ENCODE measurements around the gene STRIP1.

Gene STRIP1

GRCh38 chr1:110034451-110035235 lies at the start of gene STRIP1:
Gene STRIP1, plus strand, starts transcription at chr1:110034624. Its CDS starts 14 bp downstream, at chr1:110034638.
- DNase-seq (ENCODE audit: low read depth), result peak; percentile 82

GRCh38 chr1:109985247-109986053 lies 49.0 kb upstream of the STRIP1 start:
- no peak for DNase-seq (ENCODE audit: low read depth)

- DNase-seq (ENCODE audit: low read depth), result no peak
These were observed 48.4 kb upstream of the STRIP1 start for GRCh38 chr1:109986054-109986444.

GRCh38 chr1:109988349-109988914 lies 46.0 kb upstream of the STRIP1 start:
- DNase-seq (ENCODE audit: low read depth), result no peak

GRCh38 chr1:109989506-109990301 lies 44.7 kb upstream of the STRIP1 start:
- no peak for DNase-seq (ENCODE audit: low read depth)

- no peak for DNase-seq (ENCODE audit: low read depth)
These were observed 44.1 kb upstream of the STRIP1 start for GRCh38 chr1:109990302-109990653.

GRCh38 chr1:109991400-109991925 lies 43.0 kb upstream of the STRIP1 start:
- no peak for DNase-seq (ENCODE audit: low read depth)

GRCh38 chr1:109993885-109994284 lies 40.5 kb upstream of the STRIP1 start:
- no peak for DNase-seq (ENCODE audit: low read depth)

- no peak for DNase-seq (ENCODE audit: low read depth)
These were observed 39.8 kb upstream of the STRIP1 start for GRCh38 chr1:109994654-109995053.

GRCh38 chr1:109995536-109995935 lies 38.9 kb upstream of the STRIP1 start:
- DNase-seq (ENCODE audit: low read depth), result no peak

GRCh38 chr1:109996476-109996875 lies 37.9 kb upstream of the STRIP1 start:
- no peak for DNase-seq (ENCODE audit: low read depth)

GRCh38 chr1:109997204-109997866 lies 37.1 kb upstream of the STRIP1 start:
- no peak for DNase-seq (ENCODE audit: low read depth)

GRCh38 chr1:109997867-109998229 lies 36.6 kb upstream of the STRIP1 start:
- DNase-seq (ENCODE audit: low read depth), result no peak

GRCh38 chr1:110002695-110003094 lies 31.7 kb upstream of the STRIP1 start:
- DNase-seq (ENCODE audit: low read depth), result no peak

GRCh38 chr1:110003747-110004428 lies 30.5 kb upstream of the STRIP1 start:
- DNase-seq (ENCODE audit: low read depth), result peak; percentile 89

GRCh38 chr1:110004583-110004982 lies 29.8 kb upstream of the STRIP1 start:
- DNase-seq (ENCODE audit: low read depth), result no peak

GRCh38 chr1:110005971-110006370 lies 28.5 kb upstream of the STRIP1 start:
- DNase-seq (ENCODE audit: low read depth), result no peak

- DNase-seq (ENCODE audit: low read depth), result no peak
These were observed 27.9 kb upstream of the STRIP1 start for GRCh38 chr1:110006516-110006915.

GRCh38 chr1:110007046-110007830 lies 27.2 kb upstream of the STRIP1 start:
- no peak for DNase-seq (ENCODE audit: low read depth)

- DNase-seq (ENCODE audit: low read depth), result no peak
These were observed 25.4 kb upstream of the STRIP1 start for GRCh38 chr1:110008971-110009565.
